CD14-positive monocyte (primary cell): ENCODE results near the gene ZBTB43. TPM values are rescaled to one million over a fixed set of nuclear protein-coding genes. Genes with fewer than 3 reads are reported as not detected.
"Not testable (repeated sequence)": the region's sequence is repeated elsewhere in the genome, so short reads cannot be mapped to it uniquely, and the experiment has no call there.

Experiments
- DNase-seq, 3 donors: peaks; one replicate each; pipeline ENCODE4 v3.0.0-alpha.2; 2011 to 2022
- H2AFZ ChIP-seq: 2 replicates; pipeline ENCODE4 v1.6.0; 2012; ENCODE audit warnings: mild to moderate bottlenecking, low read depth, low read length, inconsistent platforms; ENCODE audit not compliant: insufficient read depth, poor library complexity, severe bottlenecking
- H3K27ac ChIP-seq, 2 donors: 1 replicate in 1 of 2; 2 replicates in 1 of 2; pipeline ENCODE4 v1.5.1; 2012 to 2013; ENCODE audit warnings: low read length in 2 of 2, control low read depth in 1 of 2, inconsistent platforms in 1 of 2, low read depth in 1 of 2, mild to moderate bottlenecking in 1 of 2
- H3K27me3 ChIP-seq, 2 donors: one replicate each; pipeline versions ENCODE4 v1.6.0 to v1.6.1; 2011 to 2013; ENCODE audit warnings: low read length in 2 of 2; ENCODE audit not compliant: control insufficient read depth in 2 of 2, insufficient read depth in 2 of 2
- H3K36me3 ChIP-seq, 2 donors: replicated peaks in 1 of 2; 1 replicate in 1 of 2; 2 replicates in 1 of 2; pipeline versions ENCODE4 v1.5.1 to v1.6.1; 2012 to 2013; ENCODE audit warnings: low read length in 2 of 2, control low read depth in 1 of 2, inconsistent platforms in 1 of 2, mild to moderate bottlenecking in 1 of 2; ENCODE audit not compliant: insufficient read depth in 2 of 2, control insufficient read depth in 1 of 2
- H3K4me1 ChIP-seq, 2 donors: 1 replicate in 1 of 2; 2 replicates in 1 of 2; pipeline versions ENCODE4 v1.5.1 to v1.6.1; 2012 to 2013; ENCODE audit warnings: low read length in 2 of 2, control low read depth in 1 of 2, inconsistent platforms in 1 of 2, mild to moderate bottlenecking in 1 of 2, moderate library complexity in 1 of 2; ENCODE audit not compliant: insufficient read depth in 2 of 2, control insufficient read depth in 1 of 2
- H3K4me2 ChIP-seq: replicated peaks from 2 replicates; pipeline ENCODE3; 2012; ENCODE audit warnings: low read length, moderate library complexity, mild to moderate bottlenecking; ENCODE audit not compliant: poor library complexity, severe bottlenecking; ENCODE audit errors: extremely low read depth
- H3K4me3 ChIP-seq, 3 experiments: fragments of 200-600 bp in 1 of 3; sonication (generic) in 1 of 3; replicated peaks in 1 of 3; 1 replicate in 2 of 3; 2 replicates in 1 of 3; pipeline ENCODE4 v1.5.1; 2011 to 2013; ENCODE audit warnings: low read length in 3 of 3, mild to moderate bottlenecking in 3 of 3, control low read depth in 2 of 3, low read depth in 2 of 3, inconsistent platforms in 1 of 3, moderate library complexity in 1 of 3
- H3K79me2 ChIP-seq: 2 replicates; pipeline ENCODE4 v1.6.0; 2012; ENCODE audit warnings: mild to moderate bottlenecking, control low read depth, inconsistent platforms, low read length, moderate library complexity; ENCODE audit not compliant: insufficient read depth
- H3K9ac ChIP-seq: 2 replicates; pipeline ENCODE4 v1.6.0; 2017; ENCODE audit warnings: low read length, mild to moderate bottlenecking; ENCODE audit not compliant: insufficient read depth, poor library complexity, severe bottlenecking
- H3K9me3 ChIP-seq, 2 donors: replicated peaks in 1 of 2; 1 replicate in 1 of 2; 2 replicates in 1 of 2; pipeline versions ENCODE4 v1.5.1 to v1.6.1; 2012 to 2013; ENCODE audit warnings: low read length in 2 of 2, control low read depth in 1 of 2; ENCODE audit not compliant: control insufficient read depth in 1 of 2, insufficient read depth in 1 of 2
- H4K20me1 ChIP-seq: 2 replicates; pipeline ENCODE4 v1.6.0; 2012; ENCODE audit warnings: mild to moderate bottlenecking, low read length, control low read depth, moderate library complexity; ENCODE audit not compliant: insufficient read depth
- H3K27ac Mint-ChIP-seq, 7 donors: one replicate each; pipeline ENCODE4 v1.8.0; 2020; ENCODE audit warnings: mild to moderate bottlenecking in 7 of 7, mixed read lengths in 7 of 7, moderate library complexity in 6 of 7, inconsistent platforms in 2 of 7
- H3K27me3 Mint-ChIP-seq, 3 donors: one replicate each; pipeline ENCODE4 v1.8.0; 2021 to 2022; ENCODE audit warnings: low read depth in 3 of 3, mild to moderate bottlenecking in 3 of 3, mixed read lengths in 3 of 3, moderate library complexity in 3 of 3, inconsistent platforms in 1 of 3
- H3K36me3 Mint-ChIP-seq, 2 donors: one replicate each; pipeline ENCODE4 v1.8.0; 2020; ENCODE audit warnings: mixed read lengths in 2 of 2, inconsistent platforms in 1 of 2, mild to moderate bottlenecking in 1 of 2
- H3K4me1 Mint-ChIP-seq: one replicate; pipeline ENCODE4 v1.8.0; 2020; ENCODE audit warnings: mild to moderate bottlenecking, mixed read lengths
- H3K4me3 Mint-ChIP-seq, 2 donors: one replicate each; pipeline ENCODE4 v1.8.0; 2020; ENCODE audit warnings: mild to moderate bottlenecking in 2 of 2, mixed read lengths in 2 of 2, moderate library complexity in 1 of 2
- H3K9me3 Mint-ChIP-seq, 7 donors: one replicate each; pipeline ENCODE4 v1.8.0; 2020 to 2022; ENCODE audit warnings: mixed read lengths in 7 of 7, mild to moderate bottlenecking in 6 of 7, moderate library complexity in 6 of 7, inconsistent platforms in 2 of 7
- WGBS: methylation state at CpG from one replicate; pipeline ENCODE4 v1.1.5; 2013; ENCODE audit warnings: missing lambda C conversion rate; ENCODE audit not compliant: insufficient coverage; 5-methylcytosine and 5-hydroxymethylcytosine counted together
- intact Hi-C, 2 donors: fragments of 100-400 bp; cut with micrococcal nuclease; formaldehyde crosslinking; loops; one replicate each; pipeline versions ENCODE4 v1.15.0 to v1.15.1; 2023
- polyA plus RNA-seq, 3 donors: library from polyadenylated mRNA; depleted of rRNA in 1 of 3; unstranded in 2 of 3; stranded (reverse) in 1 of 3; fragments of 300-500 nt in 2 of 3; fragments of >200 nt in 1 of 3; fragmentation: Illumina TruSeq in 2 of 3; gene quantifications; 1 replicate in 2 of 3; 2 replicates in 1 of 3; pipeline ENCODE4 v1.2.3, GENCODE V29; 2012 to 2021
- TF ChIP-seq, protein P1 (sequence below): fragments of 200-600 bp; IDR thresholded peaks from one replicate; pipeline ENCODE4 v1.8.0; 2022; ENCODE audit warnings: antibody characterized with exemption, mild to moderate bottlenecking

ZBTB43 gene
- polyA plus RNA-seq, 3 donors, result 6.1 to 15.9 (median 6.8) TPM

- Mint-ChIP-seq H3K4me3 (no peak overlapping the region), H3K27ac (peak overlapping the region in 1 of 7 donors; percentile 9), H3K9me3 (peaks cover 12 to 21% (median 14%) of the 10 kb centered on the region in 7 donors), H3K36me3 (peaks cover 56 to 76% of the 10 kb centered on the region in 2 donors), H3K27me3 (no peaks in the 10 kb centered on the region), H3K4me1 (peaks cover 13% of the 10 kb centered on the region)
- Histone ChIP-seq H2AFZ (no peak overlapping the region), H3K36me3 (peaks cover 26 to 87% of the 10 kb centered on the region in 2 donors), H3K4me1 (peaks cover 0 to 9% of the 10 kb centered on the region in 2 donors), H3K27ac (no peak overlapping the region), H4K20me1 (peaks cover 75% of the 10 kb centered on the region), H3K9ac (no peak overlapping the region), H3K79me2 (peaks cover 68% of the 10 kb centered on the region), H3K9me3 (peaks cover 8 to 10% of the 10 kb centered on the region in 2 donors), H3K4me2 (no peak overlapping the region), H3K4me3 (no peak overlapping the region), H3K27me3 (no peaks in the 10 kb centered on the region)
- no peak for DNase-seq
- TF ChIP-seq, protein P1, sequence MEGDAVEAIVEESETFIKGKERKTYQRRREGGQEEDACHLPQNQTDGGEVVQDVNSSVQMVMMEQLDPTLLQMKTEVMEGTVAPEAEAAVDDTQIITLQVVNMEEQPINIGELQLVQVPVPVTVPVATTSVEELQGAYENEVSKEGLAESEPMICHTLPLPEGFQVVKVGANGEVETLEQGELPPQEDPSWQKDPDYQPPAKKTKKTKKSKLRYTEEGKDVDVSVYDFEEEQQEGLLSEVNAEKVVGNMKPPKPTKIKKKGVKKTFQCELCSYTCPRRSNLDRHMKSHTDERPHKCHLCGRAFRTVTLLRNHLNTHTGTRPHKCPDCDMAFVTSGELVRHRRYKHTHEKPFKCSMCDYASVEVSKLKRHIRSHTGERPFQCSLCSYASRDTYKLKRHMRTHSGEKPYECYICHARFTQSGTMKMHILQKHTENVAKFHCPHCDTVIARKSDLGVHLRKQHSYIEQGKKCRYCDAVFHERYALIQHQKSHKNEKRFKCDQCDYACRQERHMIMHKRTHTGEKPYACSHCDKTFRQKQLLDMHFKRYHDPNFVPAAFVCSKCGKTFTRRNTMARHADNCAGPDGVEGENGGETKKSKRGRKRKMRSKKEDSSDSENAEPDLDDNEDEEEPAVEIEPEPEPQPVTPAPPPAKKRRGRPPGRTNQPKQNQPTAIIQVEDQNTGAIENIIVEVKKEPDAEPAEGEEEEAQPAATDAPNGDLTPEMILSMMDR, result no peak
- WGBS, result 82% methylated on average over 2 of the region's 2 CpGs
- intact Hi-C loops, result no loop called here
These were observed 17.4 kb downstream of the ZBTB43 start for GRCh38 chr9:126822278-126822677.

GRCh38 chr9:126822873-126823272, 18.0 kb downstream of the ZBTB43 start:
- TF ChIP-seq, protein P1, result no peak
- peaks cover 68% of the 10 kb centered on the region for H3K79me2 ChIP-seq
- no peak for DNase-seq
- H2AFZ ChIP-seq, result no peak overlapping the region
- peaks cover 28 to 87% of the 10 kb centered on the region in 2 donors for H3K36me3 ChIP-seq
- Mint-ChIP-seq H3K4me1 (peaks cover 13% of the 10 kb centered on the region), H3K4me3 (no peak overlapping the region), H3K27ac (no peak overlapping the region), H3K27me3 (no peaks in the 10 kb centered on the region), H3K9me3 (peaks cover 8 to 15% (median 9%) of the 10 kb centered on the region in 7 donors), H3K36me3 (peaks cover 59 to 76% of the 10 kb centered on the region in 2 donors)
- no peak overlapping the region for H3K27ac ChIP-seq
- H3K4me1 ChIP-seq, result peaks cover 0 to 9% of the 10 kb centered on the region in 2 donors
- H3K27me3 ChIP-seq, result no peaks in the 10 kb centered on the region
- no peak overlapping the region for H3K9ac ChIP-seq
- no peak overlapping the region for H3K4me2 ChIP-seq
- WGBS, result no CpG with 5 or more reads among the region's 1 CpG
- no peak overlapping the region for H3K4me3 ChIP-seq
- intact Hi-C loops, result no loop called here
- H3K9me3 ChIP-seq, result peaks cover 6 to 8% of the 10 kb centered on the region in 2 donors
- H4K20me1 ChIP-seq, result peaks cover 81% of the 10 kb centered on the region

GRCh38 chr9:126824052-126824451, 19.2 kb downstream of the ZBTB43 start:
- H3K4me2 ChIP-seq, H3K27me3 Mint-ChIP-seq, H3K4me1 Mint-ChIP-seq, intact Hi-C loops, H3K9ac ChIP-seq, H3K9me3 Mint-ChIP-seq, H3K4me3 Mint-ChIP-seq, H3K4me3 ChIP-seq, DNase-seq, H3K27ac ChIP-seq, H3K9me3 ChIP-seq, H3K4me1 ChIP-seq, H3K27me3 ChIP-seq, H2AFZ ChIP-seq: not testable (repeated sequence)
- peaks cover 52 to 68% of the 10 kb centered on the region in 2 donors for H3K36me3 Mint-ChIP-seq
- peak overlapping the region in 1 of 7 donors; percentile 19 for H3K27ac Mint-ChIP-seq
- no CpG with 5 or more reads among the region's 7 CpGs for WGBS
- Histone ChIP-seq H3K36me3 (peaks cover 28 to 79% of the 10 kb centered on the region in 2 donors), H3K79me2 (peaks cover 61% of the 10 kb centered on the region), H4K20me1 (peaks cover 77% of the 10 kb centered on the region)
